NOMO-1 treated with DMSO at 0.1 percent for 48 hours (cell line): Measurements from ENCODE around the gene PDXP.
A peak's percentile ranks its signal among the peaks of the same experiment; 100 is the strongest.
"Not testable (repeated sequence)": the region's sequence is repeated elsewhere in the genome, so short reads cannot be mapped to it uniquely, and the experiment has no call there.

Experiments
- DNase-seq: peaks from one replicate; lab custom pipeline; 2025; ENCODE audit not compliant: unreplicated experiment; lab: John Stamatoyannopoulos, UW

PDXP gene

GRCh38 chr22:37696260-37696656 lies 37.7 kb downstream of the PDXP start:
- DNase-seq, result not testable (repeated sequence)

DNA sequence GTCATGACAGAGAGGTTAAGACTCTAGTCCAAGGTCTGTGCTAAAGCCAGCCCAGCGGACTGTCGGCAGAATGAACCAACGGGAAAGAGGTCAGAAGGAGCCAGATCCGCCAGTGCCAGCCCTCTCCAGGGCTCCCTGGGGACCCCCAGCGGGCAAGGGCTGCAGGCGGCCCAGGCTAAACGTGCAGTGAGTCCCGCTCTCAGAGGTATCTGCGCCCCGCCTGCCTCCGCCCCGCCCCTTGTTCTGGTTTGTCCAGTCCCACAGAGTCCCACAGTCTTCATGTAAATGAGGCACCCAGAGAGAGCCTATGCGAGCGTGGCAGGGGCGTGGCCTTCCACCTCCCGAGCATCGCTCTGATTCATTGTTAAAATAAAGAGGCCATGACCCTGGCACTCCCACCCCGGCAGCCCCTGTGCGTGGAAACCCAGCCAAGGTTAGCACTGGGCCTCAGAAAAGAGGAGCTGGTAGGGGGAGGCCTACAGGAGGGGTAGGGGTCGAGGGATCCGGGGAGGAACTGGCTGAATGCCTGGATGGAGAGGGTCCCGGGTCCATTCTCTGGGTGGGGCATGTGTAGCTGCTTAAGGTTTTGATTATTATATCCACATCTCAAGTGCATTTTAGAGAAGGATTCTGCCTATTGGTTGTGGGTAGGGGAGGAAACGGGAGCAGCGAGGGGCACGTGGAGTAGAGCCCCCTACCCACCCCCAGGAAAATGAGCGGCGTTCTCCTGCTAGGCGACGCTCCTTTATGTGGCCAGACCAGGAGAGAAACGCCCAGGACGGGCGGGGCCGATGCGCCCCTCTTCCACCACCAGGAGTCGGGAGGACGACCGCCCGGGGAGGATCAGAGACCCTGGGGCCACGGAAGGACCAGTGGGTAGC lies 38.4 kb downstream of the PDXP start, which contains the start of gene TRIOBP:
Gene TRIOBP, plus strand, starts transcription at position 392 of the 881 bp plus-strand sequence. CDS start 4,318 bp downstream, outside the sequence.
- DNase-seq, result peak; percentile 35

GRCh38 chr22:37697538-37697835 lies 39.0 kb downstream of the PDXP start:
- DNase-seq, result no peak

- DNase-seq, result no peak
These were observed 42.7 kb downstream of the PDXP start for GRCh38 chr22:37701141-37701786.

GRCh38 chr22:37703906-37704305 lies 45.4 kb downstream of the PDXP start:
- no peak for DNase-seq

DNA sequence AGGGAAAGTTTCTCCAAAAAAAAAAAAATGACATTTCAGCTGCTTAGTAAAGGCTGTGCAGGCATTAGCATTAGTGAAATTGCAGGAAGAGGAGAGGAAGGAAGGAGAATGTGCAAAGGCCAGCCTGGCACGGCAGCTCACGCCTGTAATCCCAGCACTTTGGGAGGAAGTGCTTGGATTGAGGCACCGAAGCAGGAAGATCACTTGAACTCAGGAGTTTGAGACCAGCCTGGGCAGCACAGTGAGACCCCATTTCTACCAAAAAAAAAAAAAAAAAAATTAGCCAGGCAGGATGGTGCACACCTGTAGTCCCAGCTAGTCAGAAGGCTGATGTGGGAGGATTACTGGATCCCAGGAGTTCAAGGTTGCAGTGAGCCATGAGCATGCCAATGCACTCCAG lies 46.1 kb downstream of the PDXP start:
- no peak for DNase-seq

DNA sequence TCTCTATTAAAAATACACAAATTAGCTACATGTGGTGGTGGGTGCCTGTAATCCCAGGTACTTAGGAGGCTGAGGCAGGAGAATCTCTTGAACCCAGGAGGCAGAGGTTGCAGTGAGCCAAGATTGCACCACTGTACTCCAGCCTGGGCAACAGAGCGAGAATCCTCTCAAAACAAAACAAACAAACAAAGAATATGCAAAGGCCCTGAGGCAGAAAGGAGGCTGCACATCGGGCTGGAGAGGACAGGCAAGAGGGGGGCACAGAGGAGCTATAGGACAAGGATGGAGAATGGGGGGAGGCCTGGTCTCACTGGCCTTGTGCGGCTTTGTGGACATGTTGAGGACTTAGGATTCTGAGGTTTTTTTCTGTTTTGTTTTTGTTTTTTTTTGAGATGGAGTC lies 46.7 kb downstream of the PDXP start:
- DNase-seq, result no peak

DNA sequence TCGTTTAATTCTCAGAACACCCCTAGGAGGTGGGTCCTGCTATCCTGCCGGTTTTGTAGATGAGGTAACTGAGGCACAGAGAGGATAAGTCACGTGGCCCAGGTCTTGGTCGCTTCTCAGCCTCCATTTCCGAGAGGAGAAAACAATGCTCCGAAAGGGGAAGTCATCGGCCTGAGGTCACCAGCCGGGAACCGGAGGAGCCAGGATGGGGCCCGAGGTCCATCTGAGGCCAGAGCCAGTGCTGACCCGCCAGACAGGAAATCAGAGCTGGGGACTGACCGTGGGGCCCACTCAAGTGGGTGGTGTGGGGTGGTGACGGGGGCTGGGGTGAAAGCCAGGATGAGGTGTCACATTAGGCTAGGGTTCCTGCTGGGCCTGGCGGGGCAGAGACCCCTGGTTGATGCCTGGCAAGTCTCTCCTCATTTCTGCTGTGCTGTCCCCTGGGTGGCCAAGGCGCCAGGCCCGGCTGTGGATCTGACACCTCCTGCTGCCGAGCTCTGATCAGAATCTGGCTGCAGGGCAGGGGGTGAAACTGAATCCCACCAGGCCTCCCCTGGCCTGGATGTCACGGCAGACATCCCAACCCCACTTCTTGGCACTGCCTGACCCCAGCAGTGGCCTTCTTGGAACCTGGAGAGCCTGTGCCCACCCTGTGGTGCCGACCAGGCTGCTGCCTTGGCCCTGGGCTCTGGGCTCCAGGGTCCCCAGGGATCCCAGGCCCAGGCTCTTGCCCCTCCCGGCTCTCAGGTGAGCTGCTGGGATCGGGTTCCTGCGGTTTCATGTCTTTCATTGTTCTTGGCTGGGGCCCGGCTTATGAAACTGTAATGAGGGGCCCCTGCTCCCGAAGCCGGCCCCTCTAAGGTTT lies 50.3 kb downstream of the PDXP start:
- peak; percentile 13 for DNase-seq

DNA sequence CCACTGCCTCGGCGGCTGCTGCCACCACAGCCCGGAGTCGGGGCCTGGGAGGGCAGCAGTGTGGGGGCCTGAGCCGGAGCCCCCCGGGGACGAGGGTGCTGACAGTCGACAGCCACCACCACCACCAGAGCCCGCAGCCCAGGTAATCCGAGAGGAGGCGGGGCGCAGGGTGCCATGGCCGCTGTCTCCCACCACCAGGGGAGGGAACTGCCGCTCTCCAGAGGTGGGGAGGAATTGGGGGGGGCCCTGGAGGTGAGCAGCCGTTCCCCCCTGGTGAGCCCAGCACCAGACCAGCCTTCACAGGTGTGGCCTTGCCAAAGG lies 50.9 kb downstream of the PDXP start:
- no peak for DNase-seq

GRCh38 chr22:37710675-37711074 lies 52.2 kb downstream of the PDXP start:
- no peak for DNase-seq

DNA sequence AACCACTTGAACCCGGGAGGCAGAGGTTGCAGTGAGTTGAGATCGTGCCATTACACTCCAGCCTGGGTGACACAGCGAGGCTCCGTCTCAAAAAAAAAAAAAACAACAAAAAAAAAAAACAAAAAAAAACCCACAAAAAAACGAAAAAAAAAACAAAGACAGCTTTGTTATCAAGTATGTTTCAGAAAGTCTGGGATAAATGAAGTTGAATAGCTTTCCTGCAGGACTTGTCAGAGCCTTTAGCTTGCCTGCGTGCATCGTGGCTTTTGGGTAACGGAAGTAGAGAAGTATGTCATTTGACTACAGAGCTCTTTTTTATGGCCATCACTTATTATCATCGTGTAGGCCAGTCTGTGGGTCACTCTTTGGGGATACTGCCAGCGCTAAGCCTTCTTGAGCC lies 53.0 kb downstream of the PDXP start:
- no peak for DNase-seq

DNA sequence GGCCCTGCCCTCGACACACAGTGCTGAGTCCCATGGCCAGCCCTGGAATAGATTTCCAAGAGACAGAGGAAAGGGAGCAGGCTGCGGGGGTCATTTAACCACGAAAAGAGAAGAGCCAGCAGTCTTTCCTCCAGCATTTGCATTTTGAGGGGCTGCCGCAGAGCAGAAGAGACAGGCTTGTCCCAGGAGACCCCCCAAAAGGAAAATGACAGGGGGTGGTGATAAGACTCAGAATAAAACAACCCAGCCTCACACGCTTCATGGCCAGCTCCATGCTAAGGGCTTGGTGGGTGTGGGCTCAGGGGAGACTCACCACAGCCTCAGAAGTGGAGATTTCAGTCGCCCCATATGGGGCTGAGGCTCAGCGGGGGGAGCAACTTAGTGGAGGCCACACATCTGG lies 55.2 kb downstream of the PDXP start:
- no peak for DNase-seq

- no peak for DNase-seq
These were observed 56.1 kb downstream of the PDXP start for GRCh38 chr22:37714634-37715033.

DNA sequence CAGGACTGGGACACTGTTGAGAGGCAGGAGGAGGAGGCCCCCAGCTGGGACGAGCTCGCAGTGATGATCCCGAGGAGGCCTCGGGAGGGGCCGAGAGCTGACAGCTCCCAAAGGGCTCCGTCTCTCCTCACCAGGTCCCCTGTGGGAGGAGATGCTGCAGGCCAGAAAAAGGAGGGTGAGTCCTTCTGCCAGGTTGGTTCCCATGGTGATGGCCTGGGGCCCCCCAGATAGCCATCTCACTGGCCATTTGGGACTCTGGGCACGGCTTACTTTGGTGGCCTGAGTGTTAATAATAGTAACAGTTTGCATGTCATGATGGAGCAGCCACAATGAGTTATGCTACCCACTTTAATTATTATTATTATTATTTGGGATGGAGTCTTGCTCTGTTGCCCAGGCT lies 57.2 kb downstream of the PDXP start:
- DNase-seq, result no peak
